ENCODE measurements around the gene ZNF80. TPM values are rescaled to one million over a fixed set of nuclear protein-coding genes. Genes with fewer than 3 reads are reported as not detected.

Gene ZNF80
- total RNA-seq, 1 experiment from 2014 or later = not detected

- DNase-seq (ENCODE audit: low read depth, low spot score) (no peak), ATAC-seq (no peak)
- ChIA-PET CTCF (no interaction called here), POLR2A (no interaction called here)
- no peak overlapping the region for H3K4me3 ChIP-seq (ENCODE audit: low read depth in 2 of 2, low read length in 2 of 2)
- intact Hi-C loops (cut with micrococcal nuclease; ENCODE audit: unreplicated experiment) (no loop called here), in situ Hi-C loops (cut with HindIII; ENCODE audit: low pct_unique_long_range_greater_than_20kb, low sequenced_read_pairs) (no loop called here)
- no peak overlapping the region for H3K27ac ChIP-seq (ENCODE audit: low read length)
- H3K27me3 ChIP-seq (ENCODE audit: control insufficient read depth, insufficient read depth, low read length) = 0 out of 2 replicates have a peak, but pooled peaks cover 3% of the 10 kb centered on the region
- no peaks in the 10 kb centered on the region for H3K4me1 ChIP-seq (ENCODE audit: control insufficient read depth, insufficient read depth, low read length)
- H3K36me3 ChIP-seq (ENCODE audit: control insufficient read depth, insufficient read depth, low read length) = no peaks in the 10 kb centered on the region
- no peak for TF ChIP-seq TCF7L2 (IDR thresholded peaks at IDR 0.05; ENCODE audit: low read depth, low read length)
- no peak for TF ChIP-seq SIN3A (IDR thresholded peaks at IDR 0.05; ENCODE audit: borderline replicate concordance, insufficient read depth, low read depth, low read length)
- no peak for TF ChIP-seq POLR2AphosphoS5 (IDR thresholded peaks at IDR 0.05; ENCODE audit: low read depth, low read length)
- TF ChIP-seq CTCF (IDR thresholded peaks at IDR 0.05) = no peak
- no peak for TF ChIP-seq REST (IDR thresholded peaks at IDR 0.05; ENCODE audit: insufficient read depth in 1 of 2, low read depth in 2 of 2, low read length in 1 of 2)
- BruUV-seq (replicated peaks) = no TSS peak
- H3K9me3 ChIP-seq (ENCODE audit: control insufficient read depth, insufficient read depth, low read depth, low read length) = no peaks in the 10 kb centered on the region
These were observed 42.6 kb downstream of the ZNF80 start for GRCh38 chr3:114194750-114195149.

GRCh38 chr3:114192136-114192535 lies 45.2 kb downstream of the ZNF80 start:
- ATAC-seq = no peak
- DNase-seq (ENCODE audit: low read depth, low spot score) = no peak
- intact Hi-C loops (cut with micrococcal nuclease; ENCODE audit: unreplicated experiment) = no loop called here
- Histone ChIP-seq H3K4me3 (ENCODE audit: low read depth in 2 of 2, low read length in 2 of 2) (no peak overlapping the region), H3K9me3 (ENCODE audit: control insufficient read depth, insufficient read depth, low read depth, low read length) (no peaks in the 10 kb centered on the region), H3K4me1 (ENCODE audit: control insufficient read depth, insufficient read depth, low read length) (no peaks in the 10 kb centered on the region), H3K36me3 (ENCODE audit: control insufficient read depth, insufficient read depth, low read length) (no peaks in the 10 kb centered on the region), H3K27me3 (ENCODE audit: control insufficient read depth, insufficient read depth, low read length) (0 out of 2 replicates have a peak, but pooled peaks cover 3% of the 10 kb centered on the region), H3K27ac (ENCODE audit: low read length) (no peak overlapping the region)
- in situ Hi-C loops (cut with HindIII; ENCODE audit: low pct_unique_long_range_greater_than_20kb, low sequenced_read_pairs) = no loop called here
- ChIA-PET CTCF (no interaction called here), POLR2A (no interaction called here)
- TF ChIP-seq REST (IDR thresholded peaks at IDR 0.05; ENCODE audit: insufficient read depth in 1 of 2, low read depth in 2 of 2, low read length in 1 of 2) (no peak), POLR2AphosphoS5 (IDR thresholded peaks at IDR 0.05; ENCODE audit: low read depth, low read length) (no peak), SIN3A (IDR thresholded peaks at IDR 0.05; ENCODE audit: borderline replicate concordance, insufficient read depth, low read depth, low read length) (no peak), CTCF (IDR thresholded peaks at IDR 0.05) (no peak)
- no TSS peak for BruUV-seq (replicated peaks)
